ENCODE measurements around the gene FAM240B.

The FAM240B gene

GRCh38 chr9:38720083-38720745, at the start of gene FAM240B:
TSS of gene FAM240B (minus strand) at chr9:38720133. CDS start at chr9:38703999, 16,134 bp downstream.
- no peak for DNase-seq

GRCh38 chr9:38768351-38768761, 48.4 kb upstream of the FAM240B start:
- no peak for DNase-seq

- DNase-seq, result no peak
Observed at GRCh38 chr9:38765101-38765500, 45.2 kb upstream of the FAM240B start.

DNA sequence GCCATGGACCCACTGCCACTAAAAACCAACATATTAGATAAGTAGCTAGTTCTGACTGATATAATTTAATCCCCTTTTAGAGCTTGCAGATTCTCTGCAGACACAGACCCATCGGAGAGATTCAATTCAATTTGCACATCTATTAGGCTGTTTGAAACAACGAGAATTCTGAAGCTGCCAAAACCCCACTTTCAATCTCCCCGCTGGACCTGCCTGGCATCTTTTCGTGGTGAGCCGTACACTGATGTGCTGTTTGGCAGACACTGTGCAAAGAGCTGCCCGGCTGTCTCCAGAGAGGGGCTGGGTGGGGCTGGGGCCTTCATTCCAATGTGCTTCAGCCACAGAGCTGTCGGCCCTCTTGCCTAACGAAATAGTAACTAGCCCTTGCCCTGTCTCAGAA, 42.1 kb upstream of the FAM240B start:
- no peak for DNase-seq

- DNase-seq, result no peak
Observed at GRCh38 chr9:38761339-38761738, 41.4 kb upstream of the FAM240B start.

DNA sequence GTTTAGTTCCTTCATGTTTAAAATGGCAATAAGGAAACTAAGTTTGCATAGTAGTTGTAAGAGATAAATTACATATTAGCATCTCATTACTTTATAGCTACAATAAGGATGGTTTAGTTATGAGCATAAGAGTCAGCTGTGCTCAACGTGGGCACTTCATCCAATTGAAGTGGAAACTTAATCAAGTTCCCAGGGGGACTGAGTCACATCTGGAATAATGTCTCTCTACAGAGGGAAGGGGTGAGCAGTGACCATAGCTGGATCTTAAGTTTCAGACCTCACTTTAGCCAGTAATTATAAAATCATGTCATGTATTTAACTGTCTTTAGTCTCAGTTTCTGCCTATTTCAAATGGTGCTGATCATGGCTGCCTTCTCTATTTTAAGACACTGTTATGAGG, 36.8 kb upstream of the FAM240B start:
- DNase-seq, result no peak

DNA sequence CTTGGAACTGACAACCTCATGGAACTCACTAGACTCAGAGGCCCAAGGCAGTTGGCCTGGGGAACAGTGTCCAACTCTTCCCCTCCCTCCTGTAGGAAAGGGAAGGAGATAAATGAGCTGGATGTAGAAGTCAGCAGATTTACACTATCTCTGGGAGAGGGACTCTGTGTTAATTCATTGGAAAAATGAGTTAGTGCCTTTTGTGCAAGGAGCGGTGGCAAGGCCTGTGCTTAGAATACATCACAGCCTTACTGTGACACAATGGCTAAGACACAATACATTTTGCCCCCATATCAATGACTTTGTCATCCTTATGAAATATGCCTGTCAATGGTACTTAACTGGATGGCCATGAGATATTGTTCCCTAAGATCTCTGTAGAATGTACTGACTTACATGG, 28.0 kb upstream of the FAM240B start:
- DNase-seq, result no peak

DNA sequence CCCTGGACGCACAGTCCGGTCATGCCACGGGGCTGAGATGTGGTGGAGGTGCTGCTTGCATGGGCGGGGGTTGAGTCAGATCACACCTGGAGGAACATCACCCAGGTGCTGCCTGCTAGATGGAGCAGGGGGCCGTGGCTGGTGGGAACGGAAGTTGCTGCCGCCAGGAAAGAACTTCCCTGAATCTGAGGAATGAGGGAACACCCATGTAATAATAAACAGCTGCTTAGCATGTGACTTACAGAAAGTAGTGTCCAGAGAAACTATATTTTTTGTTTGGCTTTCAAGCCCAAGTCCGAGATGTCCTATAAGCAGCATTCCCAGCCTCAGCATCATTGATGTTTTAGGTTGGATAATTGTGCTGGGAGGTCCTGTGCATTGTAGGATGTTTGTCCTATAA, 27.1 kb upstream of the FAM240B start:
- DNase-seq, result no peak

DNA sequence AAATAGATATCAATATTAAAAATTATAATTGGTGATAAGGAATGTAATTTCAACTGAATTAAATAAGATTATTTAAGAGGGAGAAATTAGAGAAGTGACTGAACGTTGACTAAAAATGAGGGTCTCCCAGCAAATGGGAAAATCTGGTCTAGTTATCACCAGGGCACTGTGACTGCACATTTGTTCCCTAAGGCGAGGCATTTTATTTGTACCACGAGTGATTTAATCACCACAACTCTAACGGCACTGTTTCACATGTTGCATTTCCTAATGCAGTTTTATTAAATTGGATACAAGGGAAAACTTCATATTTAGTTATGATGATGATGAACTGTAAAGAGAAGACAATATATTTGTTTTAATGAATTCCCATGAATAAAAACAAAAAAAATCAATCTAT, 26.4 kb upstream of the FAM240B start:
- DNase-seq, result no peak

- DNase-seq, result no peak
Observed at GRCh38 chr9:38744484-38744883, 24.6 kb upstream of the FAM240B start.

- no peak for DNase-seq
Observed at GRCh38 chr9:38737246-38737645, 17.3 kb upstream of the FAM240B start.

DNA sequence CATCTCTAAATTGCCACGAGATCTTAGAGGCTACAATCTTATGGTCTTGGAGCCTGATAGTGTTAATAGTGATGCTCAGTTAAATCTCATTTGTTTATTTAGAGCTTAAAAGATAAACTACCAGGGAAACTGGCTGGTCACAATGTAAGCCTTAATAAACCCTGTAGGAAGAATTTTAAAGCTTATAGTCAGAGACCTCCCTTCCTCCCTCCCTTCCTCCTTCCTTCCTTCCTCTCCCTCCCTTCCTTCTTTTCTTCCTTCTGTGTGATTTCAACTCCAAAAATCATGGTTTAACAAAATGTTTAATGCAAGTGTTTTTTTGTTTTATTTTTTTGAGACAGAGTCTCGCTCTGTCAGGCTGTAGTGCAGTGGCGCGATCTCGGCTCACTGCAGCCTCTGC, 14.9 kb upstream of the FAM240B start:
- no peak for DNase-seq

- DNase-seq, result no peak
Observed at GRCh38 chr9:38733503-38733902, 13.6 kb upstream of the FAM240B start.

DNA sequence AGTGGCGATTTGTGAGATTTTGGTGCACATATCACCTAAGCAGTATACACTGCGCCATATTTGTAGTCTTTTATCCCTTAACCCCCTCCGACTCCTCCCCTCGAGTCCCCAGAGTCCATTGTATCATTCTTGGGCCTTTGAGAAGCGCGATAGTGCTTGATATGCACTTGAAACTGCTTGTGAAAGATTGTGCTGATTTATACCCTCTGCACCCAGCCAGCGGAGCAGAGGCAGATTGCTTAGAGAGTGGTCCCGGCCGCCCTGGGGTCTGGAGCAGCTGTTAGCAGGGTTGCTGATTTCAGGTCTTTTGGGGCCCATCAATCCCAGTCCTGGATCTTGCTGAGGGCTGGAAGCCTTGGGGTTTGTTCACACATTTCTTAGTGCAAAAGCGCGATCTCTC, 13.0 kb upstream of the FAM240B start:
- no peak for DNase-seq

DNA sequence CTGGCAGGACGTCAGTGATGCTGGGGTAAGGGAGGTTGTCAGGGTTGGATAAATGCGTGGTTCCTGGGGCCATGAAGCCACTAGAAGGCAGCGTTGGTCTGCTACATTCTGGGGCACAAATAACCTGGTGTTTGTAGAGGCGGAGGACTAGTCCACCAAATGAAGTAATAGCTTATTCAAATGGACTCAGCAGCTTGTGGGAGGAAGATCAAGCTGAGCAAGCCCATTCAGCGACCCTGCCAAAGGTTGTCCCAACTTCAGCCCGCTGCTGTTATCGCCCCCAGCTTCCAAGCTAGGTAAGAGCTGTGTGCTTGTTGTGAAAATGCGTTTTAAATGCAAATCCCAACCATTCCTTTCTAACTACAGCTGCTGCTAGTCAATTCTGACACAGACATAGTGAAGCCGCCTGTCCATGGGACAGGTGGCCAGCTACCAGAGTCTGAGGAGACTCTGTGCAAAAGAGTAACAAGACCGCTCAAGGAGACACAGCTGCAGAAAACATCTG, 7.6 kb upstream of the FAM240B start:
- DNase-seq, result no peak

DNA sequence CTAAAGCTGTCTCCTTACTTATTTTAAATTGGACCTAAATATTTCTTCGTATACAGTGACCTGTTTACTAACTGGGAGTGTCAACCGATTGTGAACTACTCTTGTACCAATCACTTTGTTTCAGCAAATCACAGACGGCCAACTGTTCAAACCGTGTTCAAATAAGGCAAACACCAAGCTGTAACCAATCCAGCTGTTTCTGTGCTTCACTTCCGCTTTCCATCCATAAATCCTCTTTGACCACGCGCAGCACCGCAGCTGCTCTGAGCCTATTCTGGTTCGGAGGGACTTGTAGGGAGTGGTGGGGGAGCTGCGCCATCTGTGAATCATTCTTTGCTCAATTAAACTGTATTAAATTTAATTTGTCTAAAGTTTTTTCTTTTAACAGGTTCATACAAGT, 4.8 kb upstream of the FAM240B start:
- DNase-seq, result no peak

- DNase-seq, result no peak
Observed at GRCh38 chr9:38718148-38718547, 1.8 kb downstream of the FAM240B start.

DNA sequence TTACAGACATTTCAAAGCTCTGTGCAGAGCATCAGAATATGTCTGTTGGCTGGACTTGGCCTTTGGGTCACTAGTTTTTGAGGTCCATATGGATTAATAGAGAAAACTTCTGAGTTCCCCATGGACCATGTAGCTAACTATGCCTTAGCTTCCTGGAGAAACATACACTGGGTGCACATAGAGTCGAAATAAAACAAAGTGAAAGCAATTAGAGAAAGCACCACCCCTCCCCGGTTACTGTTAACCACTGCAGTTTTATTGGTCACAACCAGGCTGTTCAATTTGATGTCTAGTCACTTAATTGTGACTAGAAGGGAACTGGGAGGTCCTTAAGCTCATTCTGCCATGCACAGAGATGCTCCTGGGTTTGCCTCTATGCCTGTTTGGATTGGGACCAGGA, 4.2 kb downstream of the FAM240B start:
- DNase-seq, result no peak

GRCh38 chr9:38713426-38713825, 6.5 kb downstream of the FAM240B start:
- no peak for DNase-seq

GRCh38 chr9:38708759-38709158, 11.2 kb downstream of the FAM240B start:
- no peak for DNase-seq

DNA sequence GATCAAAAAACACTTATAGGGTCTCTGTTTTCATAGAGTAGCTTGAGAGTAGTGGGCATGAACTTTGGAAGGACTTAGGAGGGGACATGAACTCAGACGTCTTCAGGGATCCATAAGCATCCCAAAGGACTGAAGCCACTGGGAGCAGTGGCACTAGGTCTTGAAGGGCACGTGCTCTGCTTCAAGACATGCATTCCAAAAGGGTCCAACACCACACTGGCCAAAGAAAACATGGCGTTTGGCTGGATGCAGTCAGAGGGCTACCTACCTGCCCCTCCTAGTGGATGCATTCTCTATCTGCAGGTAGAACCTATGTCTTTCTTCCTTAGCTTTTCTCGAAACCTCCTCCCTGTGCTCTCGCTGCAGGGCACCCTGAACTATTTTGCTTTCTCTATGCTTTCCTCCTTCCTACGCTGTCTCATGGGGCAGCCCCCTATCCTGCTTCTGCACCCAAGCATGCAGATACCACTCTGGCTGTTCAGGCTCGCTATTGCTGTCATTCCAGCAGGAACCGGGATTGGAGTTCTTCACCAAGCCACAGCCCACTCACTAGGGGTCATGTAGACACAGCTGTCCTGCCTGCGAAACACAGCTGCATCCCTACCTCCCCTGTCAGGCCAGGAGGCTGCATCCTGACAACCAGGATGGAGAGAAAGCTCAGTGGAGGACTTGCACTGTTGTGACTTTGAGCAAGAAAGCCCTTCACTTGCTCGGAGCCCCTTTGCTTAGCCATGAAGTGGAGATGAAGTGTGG, 11.9 kb downstream of the FAM240B start:
- no peak for DNase-seq

GRCh38 chr9:38706493-38706892, 13.4 kb downstream of the FAM240B start:
- DNase-seq, result no peak

DNA sequence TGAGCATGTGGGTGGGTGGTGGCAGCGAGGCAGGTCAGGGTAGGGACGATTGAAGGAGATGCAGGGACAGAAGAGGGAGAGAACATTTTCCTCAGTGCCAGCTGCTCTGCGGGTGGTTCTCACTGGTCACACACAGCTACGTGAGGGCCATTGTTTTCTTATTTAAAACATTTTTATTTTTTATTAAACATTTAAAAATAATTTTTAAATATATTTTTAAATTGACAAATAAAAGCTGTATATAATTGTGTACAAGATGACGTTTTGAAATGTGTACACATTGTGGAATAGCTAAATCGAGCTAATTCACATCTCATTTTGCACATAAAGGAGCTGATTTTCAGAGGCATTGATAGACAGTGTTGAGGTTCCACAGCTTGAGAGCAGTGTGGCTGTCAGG, 14.0 kb downstream of the FAM240B start:
- no peak for DNase-seq

- DNase-seq, result no peak
Observed at GRCh38 chr9:38700695-38701094, 19.2 kb downstream of the FAM240B start.

- no peak for DNase-seq
Observed at GRCh38 chr9:38699337-38699736, 20.6 kb downstream of the FAM240B start.

Measured in SIG-M5 (cell line).